NCI-H345 treated with DMSO at 0.1 percent for 48 hours (cell line): ENCODE data around the gene CCDC9B.

Experiments used
- DNase-seq: peaks from one replicate; lab custom pipeline; 2025; ENCODE audit not compliant: unreplicated experiment; lab: John Stamatoyannopoulos, UW

The CCDC9B gene

DNA sequence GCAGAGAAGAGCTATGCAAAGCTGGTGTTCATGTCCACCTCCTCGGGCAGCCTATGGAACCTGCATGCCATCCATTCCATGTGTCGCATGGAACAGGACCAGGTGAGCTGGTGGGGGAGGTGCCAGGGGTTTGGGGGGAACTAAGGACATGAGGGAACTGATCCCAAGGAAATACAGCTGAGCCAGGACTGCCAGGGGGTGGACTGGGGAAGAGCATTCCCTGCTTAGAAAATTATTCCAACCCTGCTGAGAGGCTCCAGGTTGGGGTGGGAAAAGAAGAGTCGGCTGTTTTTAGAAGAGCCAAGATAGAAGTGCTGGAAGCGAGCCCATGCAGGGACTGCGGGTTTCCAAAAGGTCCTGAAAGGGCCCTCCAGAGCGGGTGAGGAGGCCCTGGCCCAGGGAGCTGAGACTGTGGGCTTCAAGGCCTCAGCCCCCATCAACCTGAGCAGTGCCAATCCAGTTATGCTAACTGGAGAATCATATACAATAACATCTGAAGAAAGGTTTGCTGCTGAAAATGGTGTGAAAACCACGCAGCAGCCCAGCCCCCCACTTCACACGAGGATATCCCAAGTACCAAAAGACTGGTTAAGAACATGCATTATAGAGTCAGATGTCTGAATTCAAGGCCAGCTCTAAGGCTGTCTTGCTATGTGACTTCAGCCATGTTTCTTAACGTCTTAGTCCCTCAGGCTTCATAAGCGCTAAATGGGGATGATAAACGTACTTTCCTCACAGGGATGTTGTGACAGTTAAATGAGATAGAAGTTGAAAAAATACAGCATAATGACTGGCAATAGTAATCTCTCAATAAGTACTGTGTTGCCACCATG, 25.1 kb upstream of the CCDC9B start:
- no peak for DNase-seq

GRCh38 chr15:40365016-40365415, 24.3 kb upstream of the CCDC9B start:
- DNase-seq: no peak

- no peak for DNase-seq
Measured at GRCh38 chr15:40364251-40364650, 23.5 kb upstream of the CCDC9B start.

- no peak for DNase-seq
Measured at GRCh38 chr15:40363611-40364010, 22.9 kb upstream of the CCDC9B start.

DNA sequence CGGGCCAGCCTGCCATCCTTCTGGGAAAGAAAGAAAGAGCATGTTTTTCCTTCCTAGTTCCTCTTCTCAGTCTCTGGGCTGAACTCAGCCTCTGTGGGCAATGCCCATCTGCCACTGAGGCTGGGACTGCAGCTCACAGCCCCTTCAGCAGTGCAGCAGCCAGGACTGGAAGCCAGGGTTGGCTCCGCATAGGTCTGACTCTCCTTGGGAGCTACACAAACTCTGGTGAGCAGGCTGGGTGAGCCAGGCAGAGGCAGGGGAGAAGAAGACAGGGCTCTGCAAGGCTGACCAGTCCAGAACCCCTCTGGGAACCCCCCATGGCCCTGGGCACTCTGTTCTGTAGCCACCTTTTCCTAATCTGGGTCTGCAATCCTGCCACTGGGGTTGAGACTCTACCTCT, 20.9 kb upstream of the CCDC9B start:
- DNase-seq: no peak

- DNase-seq: no peak
Measured at GRCh38 chr15:40360015-40360414, 19.3 kb upstream of the CCDC9B start.

GRCh38 chr15:40358471-40359353, 18.0 kb upstream of the CCDC9B start:
- DNase-seq: peak; percentile 10

DNA sequence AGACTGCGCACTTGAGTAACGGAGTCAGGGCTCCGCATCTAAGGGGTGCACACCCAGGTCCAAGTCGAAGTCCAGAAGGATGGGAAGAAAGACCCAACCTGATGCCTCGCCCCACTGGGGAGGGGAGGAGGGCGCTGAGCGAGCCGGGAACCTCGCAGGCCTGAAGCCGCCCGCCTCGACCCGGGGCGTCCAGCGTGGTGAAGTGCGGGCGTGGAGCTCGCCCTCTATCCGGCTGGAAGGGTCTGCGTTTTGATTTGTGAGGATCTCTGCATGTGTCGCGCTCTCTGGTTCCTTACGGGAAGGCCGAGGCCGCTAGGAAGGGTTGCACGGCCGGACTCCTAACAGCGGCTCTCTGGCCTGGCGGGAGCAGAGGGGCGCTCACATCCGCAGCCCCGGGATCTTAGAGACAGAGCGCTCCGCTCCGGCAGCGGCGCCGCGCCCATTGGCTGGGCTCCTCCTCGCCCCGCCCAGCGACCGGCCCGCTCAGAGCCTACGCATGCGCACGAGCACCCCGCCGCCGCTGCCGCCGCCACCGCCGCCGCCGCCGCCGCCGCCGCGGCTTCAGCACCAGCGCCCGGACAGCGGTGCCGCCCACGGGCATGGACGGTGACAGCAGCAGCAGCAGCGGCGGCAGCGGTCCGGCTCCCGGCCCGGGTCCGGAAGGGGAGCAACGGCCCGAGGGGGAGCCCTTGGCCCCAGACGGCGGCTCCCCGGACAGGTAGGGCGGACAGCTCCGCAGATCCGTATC, 17.2 kb upstream of the CCDC9B start, which contains the start of gene DISP2:
Gene DISP2, plus strand, starts transcription at position 497 of the 748 bp plus-strand sequence. Its CDS starts 103 bp downstream, at position 600.
- peak; percentile 60 for DNase-seq

- DNase-seq: no peak
Measured at GRCh38 chr15:40357246-40357645, 16.5 kb upstream of the CCDC9B start.

GRCh38 chr15:40355976-40356585, 15.3 kb upstream of the CCDC9B start:
- DNase-seq: no peak

DNA sequence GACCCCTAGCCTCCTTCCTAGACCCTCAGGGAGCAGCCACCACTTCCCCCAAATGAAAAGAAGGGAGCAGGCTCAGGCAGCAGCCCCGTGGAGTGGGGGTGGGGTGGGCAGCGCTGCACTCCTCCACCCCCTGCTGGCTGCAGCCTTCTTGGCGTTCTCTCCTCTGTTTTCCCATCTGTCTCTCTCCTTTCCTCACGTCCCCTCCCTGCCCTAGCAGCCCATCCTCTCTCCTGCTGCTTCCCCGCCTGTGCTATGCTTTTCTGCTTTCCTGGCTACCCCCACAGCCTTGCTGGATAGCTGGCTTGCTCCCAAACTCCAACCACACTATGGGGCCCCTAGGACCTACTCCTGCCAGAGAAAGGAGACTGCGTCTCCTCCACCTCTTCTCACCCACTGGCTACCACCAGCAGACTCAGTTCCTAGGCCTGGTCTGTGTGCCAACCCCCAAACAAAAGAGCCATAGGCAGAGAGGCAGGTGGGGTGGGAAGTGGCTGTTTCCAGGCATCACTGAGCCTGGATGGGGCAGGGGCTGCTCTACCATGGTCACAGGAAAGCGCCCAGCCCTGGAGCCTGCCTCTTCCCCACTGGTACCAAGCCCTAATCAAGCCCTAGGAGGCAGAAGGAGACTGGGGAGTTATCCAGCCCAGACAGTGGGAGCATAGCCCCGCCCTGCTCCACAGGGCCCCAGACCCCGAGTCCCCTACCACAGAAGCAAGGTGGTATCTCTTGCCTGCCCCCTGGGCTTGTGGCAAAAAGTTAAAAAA, 13.9 kb upstream of the CCDC9B start:
- no peak for DNase-seq

DNA sequence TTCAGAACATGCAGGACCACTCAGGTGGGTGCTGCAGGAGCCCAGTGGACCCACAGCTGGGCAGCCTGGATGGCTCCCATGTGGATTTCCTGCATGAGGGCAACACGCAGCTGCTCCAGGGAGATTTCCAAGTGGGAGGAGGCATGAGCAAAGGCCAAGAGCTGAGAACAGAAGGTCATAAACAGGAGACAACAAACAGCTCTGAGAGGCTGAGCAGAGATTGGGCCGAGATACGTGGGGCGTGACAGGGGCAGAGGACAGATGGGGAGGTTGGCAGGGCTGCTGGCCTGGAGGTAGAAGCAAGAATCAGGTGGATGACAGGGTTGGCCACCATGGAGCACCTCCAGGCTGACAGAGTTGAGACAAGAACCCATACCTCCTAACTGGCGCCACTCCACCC, 13.0 kb upstream of the CCDC9B start:
- DNase-seq: no peak

GRCh38 chr15:40352281-40352901, 11.7 kb upstream of the CCDC9B start:
- no peak for DNase-seq

DNA sequence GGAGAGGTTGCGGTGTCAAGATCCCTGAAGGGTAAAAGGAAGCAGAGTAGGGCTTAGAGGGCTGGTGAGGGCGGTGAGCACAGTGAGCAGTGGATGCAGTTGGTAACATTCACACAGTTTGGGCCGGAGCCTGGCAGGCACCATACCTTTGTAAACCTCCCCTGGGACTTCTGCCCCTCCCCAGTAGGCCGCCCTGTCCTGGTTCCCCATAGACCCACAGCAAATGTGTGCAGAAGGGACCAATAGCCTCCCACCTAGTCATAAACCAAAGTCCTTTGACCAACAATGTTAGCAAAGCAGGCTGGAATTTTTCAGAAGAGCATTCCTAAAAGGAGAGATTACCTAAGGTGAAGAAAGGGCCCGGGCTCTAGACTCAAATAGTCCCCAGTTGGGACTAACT, 8.4 kb upstream of the CCDC9B start:
- no peak for DNase-seq

GRCh38 chr15:40348474-40348870, 7.7 kb upstream of the CCDC9B start:
- DNase-seq: no peak

DNA sequence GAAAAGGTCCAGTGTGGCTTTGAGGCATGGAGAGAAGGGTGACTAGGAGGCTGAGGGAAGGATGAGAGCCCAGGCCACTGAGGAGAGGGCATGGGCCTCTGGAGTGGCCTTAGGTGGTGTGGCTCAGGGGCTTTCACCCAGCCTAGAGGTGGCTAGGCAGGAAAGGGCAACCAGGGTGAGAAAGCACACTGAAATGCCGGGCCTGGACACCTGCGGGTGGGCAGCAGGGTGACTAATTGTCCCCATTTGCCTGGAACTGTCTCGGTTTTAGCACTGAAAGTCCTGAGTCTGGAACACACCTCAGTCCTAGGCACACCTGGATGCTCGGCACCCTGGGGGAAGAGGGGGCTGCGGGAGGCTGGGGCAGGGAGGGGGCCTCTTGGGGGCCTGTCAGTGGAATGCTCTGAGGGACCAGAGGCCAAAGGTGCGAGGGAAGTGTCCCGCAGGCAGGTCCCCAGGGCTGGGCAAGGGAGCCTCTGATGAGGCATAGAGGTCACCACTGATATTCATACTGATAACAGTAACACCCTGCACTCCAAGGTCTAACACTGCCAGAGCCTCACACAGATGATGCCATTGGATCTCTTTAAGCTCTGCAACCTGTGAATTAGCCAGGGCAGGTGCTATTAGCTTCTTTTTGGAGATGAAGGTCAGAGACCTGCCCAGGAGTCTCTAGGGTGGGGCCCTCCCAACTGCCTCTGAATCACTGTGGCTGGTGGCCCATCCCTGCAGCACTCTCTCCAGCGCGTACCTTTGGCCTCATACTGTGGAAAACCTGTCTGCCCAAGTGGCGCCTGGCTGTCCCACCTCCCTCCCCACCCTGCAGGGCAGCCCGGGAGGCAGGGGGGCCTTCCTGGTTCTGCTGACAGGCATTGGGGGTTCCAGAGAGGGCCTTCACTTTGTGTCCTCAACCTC, 7.1 kb upstream of the CCDC9B start:
- DNase-seq: no peak

GRCh38 chr15:40346579-40347558, 6.1 kb upstream of the CCDC9B start:
- DNase-seq: no peak
